SU-DHL-6 (cell line): ENCODE results near the gene FEM1B.

ENCODE experiments used
- EZH2phosphoT487 ChIP-seq: fragments of 200-600 bp; sonication (generic), shearing (Covaris generic); conservative IDR thresholded peaks from 2 replicates; pipeline ENCODE4 v1.6.1; 2018; ENCODE audit warnings: mild to moderate bottlenecking, antibody characterized with exemption, low read length, moderate library complexity, mixed read lengths
- TF ChIP-seq, protein P1 (sequence below): fragments of 200-600 bp; sonication (generic); IDR thresholded peaks from one replicate; pipeline ENCODE4 v1.5.1; 2017; ENCODE audit warnings: antibody characterized with exemption, mild to moderate bottlenecking, low read length, moderate library complexity; ENCODE audit not compliant: insufficient read depth, poor library complexity, severe bottlenecking

DNA sequence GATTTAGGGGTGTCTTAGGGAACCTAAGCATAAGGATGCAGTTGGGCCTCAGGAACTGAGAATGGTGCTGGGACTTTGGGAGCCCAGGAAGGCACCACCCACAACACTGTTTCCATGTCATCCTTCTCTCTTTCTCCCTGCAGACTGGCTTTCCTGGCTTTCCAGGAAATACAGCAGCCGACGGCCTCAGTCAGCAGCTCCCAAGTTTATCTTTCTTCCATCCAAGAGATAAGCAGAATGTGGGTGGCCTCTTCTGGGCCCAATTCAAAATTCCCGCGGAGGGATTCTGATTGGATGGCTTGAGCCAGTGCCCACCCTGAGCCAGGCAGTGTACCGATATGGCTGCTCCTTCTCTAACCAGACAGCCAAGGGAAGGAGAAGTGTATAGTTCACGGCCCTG lies 43.5 kb upstream of the FEM1B start:
- TF ChIP-seq, protein P1, sequence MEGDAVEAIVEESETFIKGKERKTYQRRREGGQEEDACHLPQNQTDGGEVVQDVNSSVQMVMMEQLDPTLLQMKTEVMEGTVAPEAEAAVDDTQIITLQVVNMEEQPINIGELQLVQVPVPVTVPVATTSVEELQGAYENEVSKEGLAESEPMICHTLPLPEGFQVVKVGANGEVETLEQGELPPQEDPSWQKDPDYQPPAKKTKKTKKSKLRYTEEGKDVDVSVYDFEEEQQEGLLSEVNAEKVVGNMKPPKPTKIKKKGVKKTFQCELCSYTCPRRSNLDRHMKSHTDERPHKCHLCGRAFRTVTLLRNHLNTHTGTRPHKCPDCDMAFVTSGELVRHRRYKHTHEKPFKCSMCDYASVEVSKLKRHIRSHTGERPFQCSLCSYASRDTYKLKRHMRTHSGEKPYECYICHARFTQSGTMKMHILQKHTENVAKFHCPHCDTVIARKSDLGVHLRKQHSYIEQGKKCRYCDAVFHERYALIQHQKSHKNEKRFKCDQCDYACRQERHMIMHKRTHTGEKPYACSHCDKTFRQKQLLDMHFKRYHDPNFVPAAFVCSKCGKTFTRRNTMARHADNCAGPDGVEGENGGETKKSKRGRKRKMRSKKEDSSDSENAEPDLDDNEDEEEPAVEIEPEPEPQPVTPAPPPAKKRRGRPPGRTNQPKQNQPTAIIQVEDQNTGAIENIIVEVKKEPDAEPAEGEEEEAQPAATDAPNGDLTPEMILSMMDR = no peak
- no peak for TF ChIP-seq EZH2phosphoT487
